SK-N-SH (cell line): ENCODE data around the gene PWP1. TPM values are rescaled to one million over a fixed set of nuclear protein-coding genes. Genes with fewer than 3 reads are reported as not detected.

ENCODE experiments used
- CTCF ChIA-PET: fragments of 300-600, 350-600 bp; formaldehyde crosslinking; extraction: SDS; loops from one replicate; lab custom pipeline; 2021; lab: Yijun Ruan, JAX
- POLR2A ChIA-PET: fragments of 350-600 bp; sonication (Branson Sonifier 250); formaldehyde crosslinking; extraction: SDS; loops from one replicate; lab custom pipeline; 2020; ENCODE audit warnings: antibody characterized with exemption, inconsistent platforms; lab: Yijun Ruan, JAX
- DNase-seq: peaks from one replicate; pipeline ENCODE4 v3.0.0; 2012
- H2AFZ ChIP-seq: fragments of 200-600 bp; sonication (generic); 2 replicates; pipeline ENCODE4 v1.8.1; 2016; ENCODE audit warnings: antibody characterized with exemption, mild to moderate bottlenecking, low read depth
- H3F3A ChIP-seq: fragments of 200-600 bp; sonication (generic); replicated peaks from 2 replicates; pipeline ENCODE3; 2016; ENCODE audit warnings: antibody characterized with exemption, mild to moderate bottlenecking; ENCODE audit not compliant: insufficient read depth
- H3K27ac ChIP-seq, 2 experiments: fragments of 200-500 bp in 1 of 2; fragments of 200-600 bp in 1 of 2; sonication (Bioruptor generic) in 1 of 2; sonication (generic), shearing (Covaris generic) in 1 of 2; 2 replicates each; pipeline versions ENCODE4 v1.5.1 to v1.6.1; 2014 to 2016; ENCODE audit warnings: low read depth in 2 of 2, inconsistent platforms in 1 of 2, low read length in 1 of 2, mild to moderate bottlenecking in 1 of 2, mixed read lengths in 1 of 2
- H3K27me3 ChIP-seq: fragments of 200-600 bp; sonication (generic), shearing (Covaris generic); 2 replicates; pipeline ENCODE4 v1.6.1; 2016; ENCODE audit warnings: mixed run types; ENCODE audit not compliant: insufficient read depth
- H3K36me3 ChIP-seq, 2 experiments: fragments of 200-500 bp in 1 of 2; fragments of 200-600 bp in 1 of 2; sonication (Bioruptor generic) in 1 of 2; sonication (generic) in 1 of 2; replicated peaks in 1 of 2; 2 replicates each; pipeline versions ENCODE3 to v1.5.1; 2014 to 2016; ENCODE audit warnings: low read length in 1 of 2, mild to moderate bottlenecking in 1 of 2; ENCODE audit not compliant: insufficient read depth in 2 of 2, control insufficient read depth in 1 of 2
- H3K4me1 ChIP-seq, 2 experiments: fragments of 200-500 bp in 1 of 2; fragments of 200-600 bp in 1 of 2; sonication (Bioruptor generic) in 1 of 2; sonication (generic), shearing (Covaris generic) in 1 of 2; 2 replicates each; pipeline versions ENCODE4 v1.5.1 to v1.6.1; 2014 to 2016; ENCODE audit warnings: low read depth in 1 of 2, low read length in 1 of 2, mixed run types in 1 of 2; ENCODE audit not compliant: insufficient read depth in 2 of 2, control insufficient read depth in 1 of 2
- H3K4me2 ChIP-seq: fragments of 200-600 bp; sonication (generic), shearing (Covaris generic); 2 replicates; pipeline ENCODE4 v1.6.1; 2017; ENCODE audit warnings: mixed run types
- H3K4me3 ChIP-seq, 2 experiments: fragments of 200-500 bp in 1 of 2; fragments of 200-600 bp in 1 of 2; sonication (Bioruptor generic) in 1 of 2; sonication (generic), shearing (Covaris generic) in 1 of 2; 2 replicates each; pipeline versions ENCODE4 v1.5.1 to v1.8.1; 2014 to 2016; ENCODE audit warnings: low read depth in 2 of 2, inconsistent platforms in 1 of 2, low read length in 1 of 2, mild to moderate bottlenecking in 1 of 2, mixed read lengths in 1 of 2, moderate library complexity in 1 of 2
- H3K79me2 ChIP-seq: fragments of 200-600 bp; sonication (generic); 2 replicates; pipeline ENCODE4 v1.8.1; 2017; ENCODE audit warnings: mild to moderate bottlenecking; ENCODE audit not compliant: insufficient read depth
- H3K9ac ChIP-seq: fragments of 200-600 bp; sonication (generic); 2 replicates; pipeline ENCODE4 v1.6.1; 2017; ENCODE audit warnings: mixed run types
- H3K9me2 ChIP-seq: fragments of 200-600 bp; sonication (generic); 2 replicates; pipeline ENCODE4 v1.6.1; 2017; ENCODE audit warnings: mixed run types
- H3K9me3 ChIP-seq: fragments of 200-600 bp; sonication (generic); 2 replicates; pipeline ENCODE4 v1.6.1; 2017; ENCODE audit warnings: mixed run types, mild to moderate bottlenecking, moderate library complexity
- H4K20me1 ChIP-seq: fragments of 200-600 bp; sonication (generic); 2 replicates; pipeline ENCODE4 v1.6.1; 2017; ENCODE audit warnings: mild to moderate bottlenecking, mixed run types; ENCODE audit not compliant: insufficient read depth
- EZH2phosphoT487 ChIP-seq: fragments of 200-600 bp; sonication (generic); IDR thresholded peaks from 2 replicates; pipeline ENCODE4 v1.6.1; 2017; ENCODE audit warnings: low read depth, mixed run types, mild to moderate bottlenecking, antibody characterized with exemption, moderate library complexity, borderline replicate concordance
- GABPA ChIP-seq: IDR thresholded peaks from 2 replicates; pipeline ENCODE4 v1.4.0; 2012; ENCODE audit warnings: low read depth, mild to moderate bottlenecking
- GATA2 ChIP-seq: sonication (generic); formaldehyde crosslinking; IDR thresholded peaks from 2 replicates; pipeline ENCODE4 v1.5.0; 2020; ENCODE audit warnings: mild to moderate bottlenecking, missing genetic modification reagents
- JUND ChIP-seq: IDR thresholded peaks from 2 replicates; pipeline ENCODE4 v1.4.0; 2012
- MXI1 ChIP-seq: IDR thresholded peaks from 2 replicates; pipeline ENCODE4 v1.6.1; 2012; ENCODE audit warnings: mild to moderate bottlenecking, low read depth, low read length, improper control_type of control experiment
- NRF1 ChIP-seq: IDR thresholded peaks from 2 replicates; pipeline ENCODE4 v1.6.1; 2012; ENCODE audit warnings: low read depth, mild to moderate bottlenecking, low read length
- POLR2AphosphoS5 ChIP-seq: IDR thresholded peaks from 2 replicates; pipeline ENCODE4 v1.6.1; 2012; ENCODE audit warnings: low read depth, low read length
- RCOR1 ChIP-seq: fragments of 150-350 bp; IDR thresholded peaks from 2 replicates; pipeline ENCODE4 v1.6.1; 2017; ENCODE audit warnings: antibody characterized with exemption, low read length
- RFX5 ChIP-seq: IDR thresholded peaks from 2 replicates; pipeline ENCODE4 v1.6.1; 2012; ENCODE audit warnings: mild to moderate bottlenecking, improper control_type of control experiment, low read length
- RXRA ChIP-seq: IDR thresholded peaks from 2 replicates; pipeline ENCODE4 v1.4.0; 2012; ENCODE audit warnings: low read depth, mild to moderate bottlenecking, borderline replicate concordance
- SIN3A ChIP-seq: IDR thresholded peaks from 2 replicates; pipeline ENCODE4 v1.6.1; 2012; ENCODE audit warnings: low read depth, mild to moderate bottlenecking, low read length, moderate library complexity, borderline replicate concordance
- TCF12 ChIP-seq: IDR thresholded peaks from 2 replicates; pipeline ENCODE4 v1.4.0; 2012
- TEAD4 ChIP-seq: IDR thresholded peaks from 2 replicates; pipeline ENCODE4 v1.4.0; 2012; ENCODE audit warnings: mild to moderate bottlenecking, borderline replicate concordance; ENCODE audit not compliant: insufficient read depth
- YY1 ChIP-seq: IDR thresholded peaks from 2 replicates; pipeline ENCODE4 v1.4.0; 2012; ENCODE audit warnings: low read depth, mild to moderate bottlenecking
- WGBS: methylation state at CpG from one replicate; pipeline ENCODE4 v1.1.6; 2017; ENCODE audit warnings: low lambda C conversion rate; 5-methylcytosine and 5-hydroxymethylcytosine counted together
- polyA plus RNA-seq, 3 experiments: library from polyadenylated mRNA; depleted of rRNA; stranded (reverse); fragments of >200 nt; gene quantifications; 2 replicates each; pipeline ENCODE4 v1.2.3, GENCODE V29; 2012
- TF ChIP-seq, protein P1 (sequence below): fragments of 200-600 bp; sonication (generic); IDR thresholded peaks from 2 replicates; pipeline ENCODE4 v1.6.1; 2017; ENCODE audit warnings: antibody characterized with exemption, mild to moderate bottlenecking, moderate library complexity
- TF ChIP-seq, protein P2 (sequence below): IDR thresholded peaks from 2 replicates; pipeline ENCODE4 v1.4.0; 2012; ENCODE audit warnings: low read depth

Gene PWP1
- polyA plus RNA-seq, 1 of the 3 experiments (the other 2 are of a cell fraction): 129 TPM

- 67% methylated on average over 6 of the region's 6 CpGs for WGBS
- Histone ChIP-seq H3K27ac (no peak overlapping the region), H3K9ac (no peak overlapping the region), H3K36me3 (no peaks in the 10 kb centered on the region), H3K4me3 (no peak overlapping the region), H3K79me2 (no peaks in the 10 kb centered on the region), H3K9me3 (no peaks in the 10 kb centered on the region), H3K4me2 (no peak overlapping the region), H2AFZ (no peak overlapping the region), H3K27me3 (peaks cover 11% of the 10 kb centered on the region; the same call in 1 of the 2 replicates), H4K20me1 (no peaks in the 10 kb centered on the region), H3K9me2 (no peaks in the 10 kb centered on the region), H3K4me1 (no peaks in the 10 kb centered on the region), H3F3A (no peaks in the 10 kb centered on the region)
- no peak for DNase-seq
- POLR2A ChIA-PET: no interaction called here
- TF ChIP-seq, protein P1, sequence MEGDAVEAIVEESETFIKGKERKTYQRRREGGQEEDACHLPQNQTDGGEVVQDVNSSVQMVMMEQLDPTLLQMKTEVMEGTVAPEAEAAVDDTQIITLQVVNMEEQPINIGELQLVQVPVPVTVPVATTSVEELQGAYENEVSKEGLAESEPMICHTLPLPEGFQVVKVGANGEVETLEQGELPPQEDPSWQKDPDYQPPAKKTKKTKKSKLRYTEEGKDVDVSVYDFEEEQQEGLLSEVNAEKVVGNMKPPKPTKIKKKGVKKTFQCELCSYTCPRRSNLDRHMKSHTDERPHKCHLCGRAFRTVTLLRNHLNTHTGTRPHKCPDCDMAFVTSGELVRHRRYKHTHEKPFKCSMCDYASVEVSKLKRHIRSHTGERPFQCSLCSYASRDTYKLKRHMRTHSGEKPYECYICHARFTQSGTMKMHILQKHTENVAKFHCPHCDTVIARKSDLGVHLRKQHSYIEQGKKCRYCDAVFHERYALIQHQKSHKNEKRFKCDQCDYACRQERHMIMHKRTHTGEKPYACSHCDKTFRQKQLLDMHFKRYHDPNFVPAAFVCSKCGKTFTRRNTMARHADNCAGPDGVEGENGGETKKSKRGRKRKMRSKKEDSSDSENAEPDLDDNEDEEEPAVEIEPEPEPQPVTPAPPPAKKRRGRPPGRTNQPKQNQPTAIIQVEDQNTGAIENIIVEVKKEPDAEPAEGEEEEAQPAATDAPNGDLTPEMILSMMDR: no peak
- TF ChIP-seq POLR2AphosphoS5 (no peak), NRF1 (no peak), GABPA (no peak), EZH2phosphoT487 (no peak), SIN3A (no peak), RFX5 (no peak), MXI1 (no peak), TEAD4 (no peak), TCF12 (no peak), RXRA (no peak), YY1 (no peak), JUND (no peak)
- TF ChIP-seq, protein P2, sequence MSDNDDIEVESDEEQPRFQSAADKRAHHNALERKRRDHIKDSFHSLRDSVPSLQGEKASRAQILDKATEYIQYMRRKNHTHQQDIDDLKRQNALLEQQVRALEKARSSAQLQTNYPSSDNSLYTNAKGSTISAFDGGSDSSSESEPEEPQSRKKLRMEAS: no peak
- CTCF ChIA-PET: interaction anchor here (3.7 kb wide), 1 partner anchor 206 kb away, joined by 16 read pairs; no protein-coding TSS in a partner anchor
Observed at GRCh38 chr12:107679336-107679735, 6.3 kb upstream of the PWP1 start.

DNA sequence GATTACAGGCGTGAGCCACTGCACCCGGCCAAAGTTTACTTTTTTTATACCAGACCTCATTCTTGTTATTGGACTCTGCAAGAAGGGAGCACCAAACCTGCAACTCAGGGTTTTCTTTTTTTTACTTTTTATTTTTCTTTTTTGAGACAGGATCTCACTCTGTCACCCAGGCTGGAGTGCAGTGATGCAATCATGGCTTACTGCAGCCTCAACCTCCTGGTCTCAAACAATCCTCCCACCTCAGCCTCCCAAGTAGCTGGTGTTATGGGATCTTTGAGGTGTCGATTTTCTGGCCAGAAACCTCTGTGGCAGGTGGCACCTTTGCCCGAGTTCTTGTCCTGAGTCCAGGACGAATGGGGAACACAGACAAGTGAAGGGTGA lies 4.2 kb upstream of the PWP1 start:
- peaks cover 9% of the 10 kb centered on the region for H3K79me2 ChIP-seq
- no peaks in the 10 kb centered on the region for H3K9me3 ChIP-seq
- no peaks in the 10 kb centered on the region for H3K36me3 ChIP-seq
- peaks cover 0 to 5% of the 10 kb centered on the region in 2 experiments; a peak in 2 of 4 replicates for H3K4me1 ChIP-seq
- H3K4me2 ChIP-seq: no peak overlapping the region
- H3K9ac ChIP-seq: no peak overlapping the region
- POLR2A ChIA-PET: no interaction called here
- no peaks in the 10 kb centered on the region for H3K9me2 ChIP-seq
- H3K27me3 ChIP-seq: peaks cover 11% of the 10 kb centered on the region; the same call in 1 of the 2 replicates
- WGBS: 68% methylated on average over 5 of the region's 5 CpGs
- no peak for DNase-seq
- TF ChIP-seq RCOR1 (no peak), GATA2 (CRISPR knock-in tag) (no peak)
- no peaks in the 10 kb centered on the region for H4K20me1 ChIP-seq
- no peak overlapping the region for H2AFZ ChIP-seq
- no peak overlapping the region for H3K27ac ChIP-seq
- CTCF ChIA-PET: interaction anchor here (1.2 to 1.5 kb wide), 2 partner anchors 10 to 21 kb away, joined by 3 to 5 read pairs; no protein-coding TSS in a partner anchor
- H3F3A ChIP-seq: no peaks in the 10 kb centered on the region
- no peak overlapping the region for H3K4me3 ChIP-seq
